ENCODE results near the gene PLCL1.
A peak's percentile ranks its signal among the peaks of the same experiment; 100 is the strongest.
"Not testable (repeated sequence)": the region's sequence is repeated elsewhere in the genome, so short reads cannot be mapped to it uniquely, and the experiment has no call there.

Gene PLCL1

GRCh38 chr2:198016243-198016642, 211.8 kb downstream of the PLCL1 start:
- DNase-seq: no peak

GRCh38 chr2:198017068-198017467, 212.7 kb downstream of the PLCL1 start:
- DNase-seq: no peak

- DNase-seq: no peak
Measured at GRCh38 chr2:198028955-198029354, 224.6 kb downstream of the PLCL1 start.

GRCh38 chr2:198029576-198029975, 225.2 kb downstream of the PLCL1 start:
- DNase-seq: not testable (repeated sequence)

- no peak for DNase-seq
Measured at GRCh38 chr2:198033626-198034025, 229.2 kb downstream of the PLCL1 start.

GRCh38 chr2:198036029-198036879, 231.9 kb downstream of the PLCL1 start:
- DNase-seq: no peak

- DNase-seq: no peak
Measured at GRCh38 chr2:198040835-198041234, 236.4 kb downstream of the PLCL1 start.

GRCh38 chr2:198042189-198042588, 237.8 kb downstream of the PLCL1 start:
- no peak for DNase-seq

GRCh38 chr2:198044777-198045176, 240.4 kb downstream of the PLCL1 start:
- no peak for DNase-seq

GRCh38 chr2:198045227-198045626, 240.8 kb downstream of the PLCL1 start:
- DNase-seq: no peak

GRCh38 chr2:198052741-198053140, 248.3 kb downstream of the PLCL1 start:
- no peak for DNase-seq

GRCh38 chr2:198053148-198053547, 248.8 kb downstream of the PLCL1 start:
- DNase-seq: no peak

GRCh38 chr2:198053776-198054175, 249.4 kb downstream of the PLCL1 start:
- no peak for DNase-seq

GRCh38 chr2:198054299-198054698, 249.9 kb downstream of the PLCL1 start:
- DNase-seq: no peak

GRCh38 chr2:198055716-198056115, 251.3 kb downstream of the PLCL1 start:
- DNase-seq: no peak

GRCh38 chr2:198056836-198057235, 252.4 kb downstream of the PLCL1 start:
- DNase-seq: peak; percentile 3

- no peak for DNase-seq
Measured at GRCh38 chr2:198059800-198060199, 255.4 kb downstream of the PLCL1 start.

- no peak for DNase-seq
Measured at GRCh38 chr2:198060277-198060676, 255.9 kb downstream of the PLCL1 start.

- no peak for DNase-seq
Measured at GRCh38 chr2:198062826-198063225, 258.4 kb downstream of the PLCL1 start.

GRCh38 chr2:198063242-198063641, 258.8 kb downstream of the PLCL1 start:
- no peak for DNase-seq

- no peak for DNase-seq
Measured at GRCh38 chr2:198065322-198065721, 260.9 kb downstream of the PLCL1 start.

- DNase-seq: no peak
Measured at GRCh38 chr2:198066597-198066996, 262.2 kb downstream of the PLCL1 start.

GRCh38 chr2:198072655-198073054, 268.3 kb downstream of the PLCL1 start:
- no peak for DNase-seq

GRCh38 chr2:198073253-198073652, 268.9 kb downstream of the PLCL1 start:
- peak; percentile 85 for DNase-seq

GRCh38 chr2:198077477-198077876, 273.1 kb downstream of the PLCL1 start:
- DNase-seq: no peak

Data from NCI-H524 treated with DMSO at 0.1 percent for 48 hours (cell line).